Erythroblast (primary cell): ENCODE data around the gene PDE4C.

Source experiments
- GATA1 ChIP-seq: IDR thresholded peaks from 2 replicates; pipeline ENCODE4 v1.6.1; 2011; ENCODE audit warnings: low read depth, mild to moderate bottlenecking, control low read depth, low read length, moderate library complexity
- POLR2A ChIP-seq: IDR thresholded peaks from 2 replicates; pipeline ENCODE4 v1.6.1; 2011; ENCODE audit warnings: mild to moderate bottlenecking, low read length

- no peak for TF ChIP-seq POLR2A
- TF ChIP-seq GATA1 = no peak
Measured at GRCh38 chr19:18257503-18258470, 31.5 kb upstream of the PDE4C start.
